ENCODE results near the gene BEST3. TPM values are rescaled to one million over a fixed set of nuclear protein-coding genes. Genes with fewer than 3 reads are reported as not detected.

The BEST3 gene
- total and polyA plus RNA-seq, 2 of the 4 experiments (the other 2 are of a cell fraction), result under 0.01 to 0.07 TPM

GRCh38 chr12:69661386-69661785 lies 37.7 kb downstream of the BEST3 start:
- CTCF ChIA-PET, result no interaction called here

More at GRCh38 chr12:69661386-69661785, 37.7 kb downstream of the BEST3 start:
- POLR2A ChIA-PET (ENCODE audit: unreplicated experiment), result no interaction called here
- ATAC-seq (ENCODE audit: low read depth), result no peak
- TF ChIP-seq NFE2L2 (IDR thresholded peaks at IDR 0.05; ENCODE audit: low read depth, low read length) (no peak), SMC3 (IDR thresholded peaks at IDR 0.05; ENCODE audit: low read depth, low read length) (no peak), CEBPB (IDR thresholded peaks at IDR 0.05; ENCODE audit: low read depth, low read length) (no peak), CHD1 (IDR thresholded peaks at IDR 0.05; ENCODE audit: low read depth, low read length) (no peak), RFX5 (IDR thresholded peaks at IDR 0.05; ENCODE audit: low read depth, low read length) (no peak), MAZ (IDR thresholded peaks at IDR 0.05; ENCODE audit: borderline replicate concordance, low read depth, low read length) (no peak), MXI1 (IDR thresholded peaks at IDR 0.05; ENCODE audit: borderline replicate concordance, low read depth, low read length) (no peak)
- TF ChIP-seq, protein P1, sequence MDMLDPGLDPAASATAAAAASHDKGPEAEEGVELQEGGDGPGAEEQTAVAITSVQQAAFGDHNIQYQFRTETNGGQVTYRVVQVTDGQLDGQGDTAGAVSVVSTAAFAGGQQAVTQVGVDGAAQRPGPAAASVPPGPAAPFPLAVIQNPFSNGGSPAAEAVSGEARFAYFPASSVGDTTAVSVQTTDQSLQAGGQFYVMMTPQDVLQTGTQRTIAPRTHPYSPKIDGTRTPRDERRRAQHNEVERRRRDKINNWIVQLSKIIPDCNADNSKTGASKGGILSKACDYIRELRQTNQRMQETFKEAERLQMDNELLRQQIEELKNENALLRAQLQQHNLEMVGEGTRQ (IDR thresholded peaks at IDR 0.05; ENCODE audit: low read depth, low read length), result no peak
- dilution Hi-C loops (cut with HindIII; ENCODE audit: low sequenced_read_pairs, unreplicated experiment) (no loop called here), intact Hi-C loops (cut with micrococcal nuclease) (loop anchor here (5.0 kb wide), 1 partner anchor 49 kb away; the partner anchor contains the start of gene LRRC10), in situ Hi-C loops (cut with MboI; ENCODE audit: low sequenced_read_pairs) (no loop called here)
- Histone ChIP-seq H3K4me2 (ENCODE audit: low read depth, low read length) (no peak overlapping the region), H3K4me1 (ENCODE audit: control insufficient read depth, insufficient read depth, low read length) (peaks cover 7% of the 10 kb centered on the region; the same call in 1 of the 2 replicates), H4K20me1 (ENCODE audit: insufficient read depth, low read length) (no peaks in the 10 kb centered on the region), H3K4me3 (ENCODE audit: insufficient read depth, low read depth, low read length) (no peak overlapping the region), H3K36me3 (ENCODE audit: control insufficient read depth, insufficient read depth, low read length) (no peaks in the 10 kb centered on the region), H3K23ac (ENCODE audit: low read depth, low read length) (no peak overlapping the region), H2BK20ac (ENCODE audit: low read depth, low read length) (no peak overlapping the region), H2BK120ac (ENCODE audit: low read depth, low read length) (no peak overlapping the region), H4K91ac (ENCODE audit: insufficient read depth, low read depth, low read length) (no peak overlapping the region), H2AK9ac (replicated peaks; ENCODE audit: low read depth, low read length, poor library complexity) (no peak overlapping the region), H2BK5ac (ENCODE audit: low read depth, low read length, poor library complexity, severe bottlenecking) (no peak overlapping the region), H3K27ac (ENCODE audit: insufficient read depth, low read length) (no peak overlapping the region), H3K9me1 (ENCODE audit: insufficient read depth, low read length) (peaks cover 11% of the 10 kb centered on the region), H3K56ac (ENCODE audit: extremely low read depth, insufficient read depth, low read length) (no peak overlapping the region), H3K9ac (ENCODE audit: low read depth, low read length) (no peak overlapping the region), H2AFZ (replicated peaks; ENCODE audit: low read length, poor library complexity) (no peak overlapping the region), H3K79me1 (ENCODE audit: low read depth in 1 of 2, low read length in 2 of 2) (no peaks in the 10 kb centered on the region), H3K27me3 (ENCODE audit: control insufficient read depth, insufficient read depth, low read length) (no peaks in the 10 kb centered on the region; the same call in 1 of the 2 replicates), H2AK5ac (ENCODE audit: low read depth, low read length) (no peak overlapping the region), H3K9me3 (ENCODE audit: control insufficient read depth, insufficient read depth, low read length) (no peaks in the 10 kb centered on the region), H2BK15ac (ENCODE audit: low read depth, low read length) (no peak overlapping the region), H3K4ac (ENCODE audit: low read depth, low read length) (no peak overlapping the region), H3K18ac (ENCODE audit: low read depth, low read length) (no peak overlapping the region), H4K8ac (ENCODE audit: low read depth in 2 of 2, low read length in 2 of 2) (no peak overlapping the region), H4K5ac (ENCODE audit: low read depth, low read length) (no peak overlapping the region), H3K14ac (replicated peaks; ENCODE audit: low read depth, low read length) (no peak overlapping the region)
- WGBS, 2 experiments (ENCODE audit: extremely low coverage in 2 of 2, insufficient read length in 1 of 2), result no CpG with 5 or more reads among the region's 4 CpGs
- no TSS peak for BruUV-seq (replicated peaks)
- no peak for DNase-seq

Data from IMR-90 (cell line).